SKM-1 (cell line): ENCODE data around the gene ERG.

Source experiments
- DNase-seq: peaks from one replicate; lab custom pipeline; 2025; ENCODE audit not compliant: unreplicated experiment; lab: John Stamatoyannopoulos, UW

Gene ERG

GRCh38 chr21:38436341-38436740 is 61.9 kb downstream of the ERG start:
- no peak for DNase-seq

DNA sequence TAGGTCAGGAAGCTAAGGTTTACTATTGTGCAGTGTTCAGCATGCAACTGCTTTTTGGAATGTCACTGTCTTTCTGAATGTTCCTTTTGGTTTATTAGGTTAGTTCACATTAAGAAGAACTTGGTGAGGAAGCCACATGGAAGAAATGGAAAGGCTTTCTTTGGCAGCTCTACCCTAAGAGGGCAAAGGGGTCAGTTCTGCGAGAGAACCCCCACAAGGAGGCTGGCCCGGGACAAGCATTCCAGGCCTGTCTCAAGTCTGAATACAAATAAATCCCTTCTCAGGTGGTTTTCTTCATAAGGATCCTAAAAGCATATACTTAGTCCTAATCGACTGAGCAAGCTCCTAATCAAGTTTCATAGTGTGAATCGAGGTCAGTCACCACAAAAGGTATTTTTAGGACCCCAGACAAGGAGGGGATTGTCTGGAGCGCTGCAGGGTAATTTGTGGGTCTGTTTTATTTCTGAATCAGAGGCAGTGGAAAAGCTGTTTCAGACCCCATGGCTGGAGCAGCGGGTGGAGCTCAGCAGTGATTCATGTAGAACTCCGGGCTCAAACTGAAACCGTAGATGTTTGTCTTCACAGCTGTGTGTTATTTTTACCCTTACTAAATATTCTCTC is 63.3 kb downstream of the ERG start:
- no peak for DNase-seq

DNA sequence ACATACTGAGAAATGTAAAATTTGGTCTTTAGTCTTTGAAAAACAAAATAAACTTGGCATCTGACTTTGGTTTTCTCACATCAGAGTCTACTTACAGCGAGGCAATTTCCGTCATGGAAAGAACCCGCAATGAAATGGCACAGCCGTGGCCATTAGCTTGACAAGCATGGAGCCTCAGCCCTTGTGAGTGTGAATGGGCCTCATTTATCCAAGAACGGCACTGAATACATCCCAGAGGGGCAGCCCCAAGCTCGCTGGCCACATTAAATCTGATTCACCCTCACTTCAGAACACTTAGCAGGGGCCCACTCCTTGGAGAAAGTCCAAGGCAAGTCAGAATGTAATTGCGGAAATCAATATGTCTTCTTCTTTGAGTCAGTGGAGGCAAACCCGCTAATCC is 64.8 kb downstream of the ERG start:
- DNase-seq, result no peak

GRCh38 chr21:38430401-38430984 is 67.8 kb downstream of the ERG start:
- DNase-seq, result no peak

- no peak for DNase-seq
Measured at GRCh38 chr21:38429011-38429410, 69.3 kb downstream of the ERG start.

DNA sequence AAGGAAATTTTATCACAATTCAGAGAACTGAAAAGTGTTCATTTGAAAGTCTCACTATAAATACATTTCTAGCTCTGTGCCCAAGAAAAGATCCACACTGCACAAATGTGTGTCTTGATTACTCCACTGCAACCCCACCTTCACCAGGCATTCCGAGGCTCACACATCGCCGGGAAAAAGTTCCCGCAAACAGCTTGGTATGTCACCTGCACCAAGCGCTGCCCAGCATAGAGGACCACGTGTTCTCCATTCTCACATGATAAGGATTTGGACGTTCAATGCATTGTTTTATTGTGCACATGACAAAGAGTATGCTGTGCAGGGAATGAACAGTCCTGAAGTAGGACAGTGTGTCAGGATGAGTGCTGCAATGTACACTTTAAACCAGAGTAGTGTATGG is 70.1 kb downstream of the ERG start:
- DNase-seq, result no peak

DNA sequence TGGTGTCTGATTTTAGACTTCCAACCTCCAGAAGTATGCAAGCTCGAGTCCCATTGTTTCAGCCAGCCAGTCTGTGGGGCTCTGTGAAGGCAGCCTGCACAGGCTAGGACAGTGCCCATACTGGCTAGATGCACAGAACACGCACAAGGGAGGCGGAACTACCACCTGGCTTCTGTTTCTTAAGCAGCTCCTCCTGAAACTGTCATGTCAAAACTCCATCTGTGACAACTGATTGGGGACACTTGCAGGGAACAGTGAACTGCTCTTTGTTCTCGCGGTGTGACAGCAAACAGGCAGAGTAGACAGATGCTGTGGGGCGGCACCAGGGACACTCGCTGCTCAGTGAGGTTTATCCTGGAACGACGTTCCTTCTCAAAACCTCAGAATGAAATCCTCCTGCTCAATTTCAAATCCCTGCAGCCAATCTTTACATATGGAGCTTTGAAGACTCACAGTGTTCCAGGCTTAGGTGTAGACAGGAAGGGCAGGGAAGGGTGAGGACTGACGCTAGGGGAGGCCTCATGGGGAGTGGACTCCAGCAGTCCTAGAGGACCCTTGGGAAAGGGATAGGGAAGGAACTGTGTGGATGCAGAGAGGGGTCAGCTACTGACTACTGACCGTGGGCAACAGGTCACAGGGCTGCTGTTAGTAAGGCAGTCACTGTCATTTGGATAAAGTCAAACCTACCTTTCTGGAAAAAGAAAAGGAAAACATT is 73.8 kb downstream of the ERG start:
- no peak for DNase-seq

DNA sequence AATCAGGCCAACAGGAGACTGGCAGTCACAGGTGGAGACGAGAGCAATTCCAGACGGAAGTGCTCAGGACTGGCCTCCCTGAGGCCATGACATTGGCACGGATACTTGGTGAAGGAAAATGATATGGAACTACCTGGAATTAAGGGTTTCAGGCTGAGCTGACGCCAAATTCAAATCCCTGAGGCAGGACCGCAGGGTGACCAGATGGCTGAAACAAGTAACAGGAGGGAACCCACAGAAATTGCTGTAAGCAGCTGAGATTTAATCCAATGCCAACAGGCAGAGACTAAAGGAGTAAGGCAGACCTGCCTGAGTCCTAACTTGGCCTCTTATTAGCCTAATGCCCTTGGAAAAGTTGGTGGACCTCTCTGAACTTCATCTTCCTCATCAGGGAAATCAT is 76.2 kb downstream of the ERG start:
- no peak for DNase-seq

DNA sequence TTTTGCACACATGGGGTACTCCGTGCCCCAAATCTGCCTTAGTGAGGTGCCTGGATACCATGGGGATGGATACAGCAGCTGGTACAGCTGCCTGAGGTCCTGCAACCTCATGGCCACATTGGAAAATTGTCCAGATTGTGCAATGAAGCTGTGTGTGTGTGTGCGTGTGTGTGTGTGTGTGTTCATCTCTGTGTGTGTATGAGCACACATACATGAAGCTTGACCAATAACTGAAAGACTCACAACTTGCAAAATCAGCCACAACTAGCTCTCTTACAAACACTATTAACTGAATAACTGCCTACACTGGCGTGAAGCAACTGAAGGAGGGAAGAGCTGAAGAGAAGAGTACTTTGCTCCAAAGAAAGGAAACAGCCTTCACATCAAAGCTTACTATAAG is 78.1 kb downstream of the ERG start:
- DNase-seq, result no peak

DNA sequence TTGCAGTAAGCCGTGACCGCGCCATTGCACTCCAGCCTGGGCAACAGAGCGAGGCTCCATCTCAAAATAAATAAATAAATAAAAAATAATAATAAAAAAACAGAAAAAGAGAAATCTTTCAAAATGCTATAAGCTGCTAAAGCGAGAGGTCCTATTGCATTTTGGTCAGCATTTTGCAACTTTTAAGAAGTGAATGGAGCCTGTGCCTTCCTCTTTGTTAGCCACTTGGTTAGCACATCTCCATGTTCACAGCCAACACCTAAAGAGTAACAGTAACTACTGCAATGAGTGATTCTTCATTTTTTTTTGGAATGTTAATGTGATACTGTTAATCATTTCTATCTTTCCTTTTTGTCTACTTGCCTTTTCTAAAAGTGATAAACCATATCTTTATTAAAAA is 80.6 kb downstream of the ERG start:
- DNase-seq, result peak; percentile 18

DNA sequence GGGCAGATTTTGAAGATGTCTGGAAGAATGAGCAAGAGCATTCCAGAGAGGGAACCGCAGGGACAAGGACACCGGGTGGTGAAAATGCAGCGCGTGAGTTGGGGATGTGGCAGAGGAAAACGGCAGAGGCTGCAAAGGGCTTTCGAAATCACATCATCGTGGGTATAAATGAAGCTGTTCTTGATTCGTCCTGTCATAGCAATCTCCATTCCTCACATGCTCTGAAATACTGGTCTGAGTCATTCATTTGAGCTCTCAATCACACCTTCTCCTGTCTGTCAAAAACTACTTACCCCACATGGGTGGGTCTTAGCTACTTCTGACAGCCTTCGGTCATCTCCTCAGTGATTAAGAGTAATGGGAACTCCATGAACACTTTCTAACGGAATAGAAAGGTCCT is 81.5 kb downstream of the ERG start:
- no peak for DNase-seq

DNA sequence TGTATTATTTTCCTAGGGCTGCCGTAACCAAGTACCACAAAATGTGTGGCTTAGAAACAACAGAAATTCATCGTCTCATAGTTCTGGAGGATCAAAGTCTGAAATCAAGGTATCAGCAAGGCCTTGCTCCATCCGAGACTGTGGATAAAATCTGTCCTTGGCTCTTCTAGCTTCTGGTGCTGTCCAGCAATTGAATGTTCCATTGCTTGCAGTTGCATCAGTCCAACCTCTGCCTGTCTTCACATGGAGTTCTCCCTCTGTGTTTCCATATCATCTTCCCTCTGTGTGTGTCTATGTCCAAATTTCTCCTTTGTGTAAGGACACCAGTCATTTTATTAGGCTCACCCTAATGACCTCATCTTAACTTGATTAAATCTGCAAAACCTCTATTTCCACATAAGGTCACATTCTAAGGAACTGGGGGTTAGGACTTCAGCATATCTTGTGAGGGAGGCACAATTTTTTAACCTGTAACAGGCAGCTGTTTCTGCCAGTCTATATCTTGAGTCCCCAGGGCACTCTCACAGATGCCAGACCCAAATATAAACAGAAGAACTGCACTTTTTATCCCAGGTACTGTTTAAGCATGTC is 84.2 kb downstream of the ERG start:
- DNase-seq, result no peak

DNA sequence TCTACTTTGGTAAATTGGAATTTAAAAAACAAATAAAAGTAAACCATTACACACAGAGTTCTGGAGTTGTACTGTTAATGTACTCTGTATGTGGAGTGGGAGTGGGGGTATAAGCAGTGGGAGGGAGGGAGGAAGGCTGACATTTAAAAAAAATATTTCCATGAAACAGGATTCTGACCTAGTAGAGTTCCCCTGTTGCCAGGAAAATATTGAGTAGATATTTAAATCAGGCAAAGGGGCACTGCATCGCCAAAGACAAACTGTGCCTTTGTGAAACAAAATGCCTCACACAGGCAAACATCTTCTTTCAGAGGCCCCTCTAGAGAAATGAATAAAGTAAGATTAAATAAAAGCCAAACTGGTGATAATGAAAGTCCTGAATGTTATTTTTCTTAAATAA is 87.8 kb downstream of the ERG start:
- no peak for DNase-seq

- no peak for DNase-seq
Measured at GRCh38 chr21:38409907-38410306, 88.4 kb downstream of the ERG start.

DNA sequence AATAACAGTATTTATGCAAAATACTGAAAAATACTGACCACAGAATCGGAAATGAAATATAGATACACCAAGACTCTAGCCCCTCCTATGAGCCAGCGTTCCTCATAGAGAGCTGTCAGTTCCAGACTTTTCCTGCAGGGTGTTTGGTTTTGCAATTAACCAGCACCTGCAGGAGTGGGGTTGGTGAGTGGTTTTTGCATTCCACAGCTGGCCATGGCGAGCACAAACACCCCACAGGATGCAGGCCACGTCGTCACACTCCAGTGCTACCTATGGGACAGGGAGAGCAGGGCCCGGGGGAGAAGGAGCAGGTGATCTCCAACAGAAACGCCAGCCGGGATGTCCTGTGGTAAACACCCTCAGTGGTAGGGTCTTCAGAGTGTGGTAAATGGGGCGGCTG is 94.1 kb downstream of the ERG start:
- DNase-seq, result no peak

DNA sequence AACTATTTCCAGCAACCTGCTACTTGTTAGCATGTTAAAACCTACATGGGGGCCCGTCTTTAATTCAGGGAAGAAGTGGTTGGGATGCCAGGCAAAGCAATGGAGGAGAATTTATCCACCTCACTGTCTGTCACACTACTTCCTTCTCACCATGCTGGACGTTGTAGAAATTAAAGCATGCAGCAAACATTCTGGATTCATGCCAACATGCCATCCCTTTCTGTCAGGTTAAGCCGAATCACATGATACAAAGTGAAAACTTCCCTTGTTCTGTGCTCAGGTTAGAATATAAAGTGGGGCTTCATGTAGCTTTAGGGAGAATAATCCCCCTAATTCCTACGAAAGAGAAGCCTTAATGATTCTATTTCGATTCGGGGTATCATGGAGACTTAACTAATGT is 95.5 kb downstream of the ERG start:
- DNase-seq, result no peak

- DNase-seq, result no peak
Measured at GRCh38 chr21:38402291-38402690, 96.0 kb downstream of the ERG start.

DNA sequence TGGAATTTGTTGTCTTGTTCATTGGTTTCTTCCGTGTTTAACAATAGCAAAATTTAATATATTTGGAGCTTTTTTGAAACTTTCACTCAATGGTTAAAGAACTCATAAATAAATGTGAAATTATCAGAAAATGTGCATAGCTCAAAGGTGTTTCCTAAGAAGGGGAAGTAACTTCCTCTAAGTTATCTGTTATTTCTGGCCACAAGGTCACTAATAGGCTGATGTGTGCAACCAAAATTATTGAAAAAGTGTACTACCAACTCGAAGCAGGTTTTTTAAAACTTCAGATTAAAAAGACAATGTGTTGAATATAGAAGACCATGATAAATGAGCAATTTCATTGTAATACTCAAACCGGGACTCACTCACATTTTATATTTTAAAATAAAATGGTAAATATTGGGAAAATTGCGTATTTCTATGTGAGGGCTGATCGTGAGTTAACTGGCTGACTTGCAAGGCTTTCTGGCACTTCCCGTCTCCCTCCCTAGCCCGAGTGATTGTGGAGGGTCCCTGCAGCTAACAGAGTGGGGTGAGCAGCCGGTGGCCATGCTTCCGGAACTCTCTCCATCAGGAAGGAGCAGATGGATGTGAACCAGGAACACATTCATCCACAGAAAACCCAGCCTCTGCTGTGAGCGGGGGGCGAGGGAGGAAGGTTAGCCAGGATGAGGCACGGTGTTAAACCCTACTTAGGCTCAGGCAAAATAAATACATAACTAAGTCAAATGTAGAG is 96.9 kb downstream of the ERG start:
- no peak for DNase-seq

- no peak for DNase-seq
Measured at GRCh38 chr21:38400195-38400919, 97.9 kb downstream of the ERG start.

DNA sequence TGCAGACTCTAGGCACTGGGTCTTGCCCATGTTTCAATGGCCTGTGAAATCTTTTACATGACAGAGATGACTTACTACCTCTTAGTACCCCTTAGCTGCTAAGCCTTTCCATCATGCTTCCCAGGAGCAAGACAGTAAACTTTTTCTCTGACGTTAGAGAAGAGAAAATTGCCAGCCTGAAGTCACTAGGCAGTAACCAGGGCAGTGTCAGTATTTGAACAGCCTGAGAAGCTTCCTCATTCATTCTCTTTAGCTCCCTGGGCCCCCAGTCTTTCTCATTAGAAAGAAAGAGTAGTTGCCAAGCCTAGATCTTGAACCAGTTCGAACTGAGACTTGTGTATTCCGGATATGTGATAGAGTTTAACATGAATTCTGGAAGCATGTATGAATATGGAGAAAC is 99.2 kb downstream of the ERG start:
- DNase-seq, result no peak

DNA sequence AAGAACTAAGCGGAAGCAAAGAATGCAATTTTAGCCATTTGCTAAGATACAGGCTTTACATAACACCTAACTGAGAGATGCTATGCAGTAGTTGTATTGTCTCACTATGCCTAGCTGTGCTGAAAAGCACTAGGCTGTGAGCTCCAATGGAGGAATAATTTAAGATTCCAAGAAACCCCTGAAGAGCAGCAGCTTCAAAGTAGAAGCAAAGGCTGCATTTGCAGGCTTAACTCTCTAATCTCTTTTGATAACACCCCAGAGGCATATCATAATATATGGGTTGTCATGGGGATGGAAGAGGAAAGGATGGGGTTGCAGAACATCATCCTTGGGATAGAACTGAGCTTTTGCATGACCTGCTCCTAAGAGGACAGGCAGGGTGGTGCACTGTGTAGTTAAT is 102.0 kb downstream of the ERG start:
- DNase-seq, result no peak
